Suprapubic skin (tissue), 3 donors: ENCODE data around the gene ERBB3.

Experiments used
- POLR2A ChIP-seq, 2 donors: fragments of 450-650 bp; IDR thresholded peaks; one replicate each; pipeline ENCODE4 v1.6.1; 2017; ENCODE audit warnings: antibody characterized with exemption in 2 of 2, mild to moderate bottlenecking in 2 of 2, moderate library complexity in 2 of 2
- TF ChIP-seq, protein P1 (sequence below), 2 donors: fragments of 200-600 bp in 1 of 2; fragments of 450-650 bp in 1 of 2; sonication (generic) in 1 of 2; IDR thresholded peaks; one replicate each; pipeline ENCODE4 v1.5.1; 2016 to 2019; ENCODE audit warnings: antibody characterized with exemption in 2 of 2, mild to moderate bottlenecking in 1 of 2, moderate library complexity in 1 of 2

DNA sequence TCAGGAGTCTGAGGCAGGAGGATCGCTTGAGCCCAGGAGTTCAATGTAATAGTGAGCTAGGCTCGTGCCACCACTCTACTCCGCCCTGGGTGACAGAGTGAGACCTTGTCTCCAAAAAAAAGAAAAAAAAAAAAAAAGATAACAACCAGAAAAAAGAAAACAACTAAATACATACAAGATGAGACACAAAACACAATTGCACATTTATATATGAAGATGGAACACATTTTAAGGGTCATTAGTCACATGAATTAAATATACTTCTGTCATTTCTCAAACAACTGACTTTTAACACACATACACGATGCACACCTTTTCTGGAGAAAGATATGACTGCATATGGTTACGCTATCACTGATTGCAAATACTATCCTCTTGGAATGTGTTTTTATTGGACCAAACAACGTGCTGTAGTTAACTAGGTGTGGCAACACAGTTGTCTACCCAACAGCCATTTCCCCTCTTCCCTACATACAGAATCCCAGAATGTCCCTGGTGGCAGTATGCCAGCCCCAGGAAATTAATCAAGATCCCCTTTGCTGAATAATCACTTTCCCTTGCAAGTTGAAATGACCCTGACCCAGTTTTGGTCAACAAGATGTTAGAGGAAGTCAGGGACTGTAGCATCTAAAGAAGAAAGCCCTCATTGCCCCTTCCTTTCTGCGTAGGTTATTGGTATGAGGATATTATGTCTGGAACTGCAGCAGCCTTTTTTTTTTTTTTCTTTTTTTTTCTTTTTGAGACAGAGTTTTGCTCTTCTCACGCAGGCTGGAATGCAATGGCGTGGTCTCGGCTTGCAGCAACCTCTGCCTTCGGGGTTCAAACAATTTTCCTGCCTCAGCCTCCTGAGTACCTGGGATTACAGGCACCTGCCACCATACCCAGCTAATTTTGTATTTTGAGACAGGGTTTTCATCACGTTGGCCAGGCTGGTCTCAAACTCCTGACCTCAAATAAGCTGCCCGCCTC lies 66.8 kb downstream of the ERBB3 start:
- TF ChIP-seq, protein P1, sequence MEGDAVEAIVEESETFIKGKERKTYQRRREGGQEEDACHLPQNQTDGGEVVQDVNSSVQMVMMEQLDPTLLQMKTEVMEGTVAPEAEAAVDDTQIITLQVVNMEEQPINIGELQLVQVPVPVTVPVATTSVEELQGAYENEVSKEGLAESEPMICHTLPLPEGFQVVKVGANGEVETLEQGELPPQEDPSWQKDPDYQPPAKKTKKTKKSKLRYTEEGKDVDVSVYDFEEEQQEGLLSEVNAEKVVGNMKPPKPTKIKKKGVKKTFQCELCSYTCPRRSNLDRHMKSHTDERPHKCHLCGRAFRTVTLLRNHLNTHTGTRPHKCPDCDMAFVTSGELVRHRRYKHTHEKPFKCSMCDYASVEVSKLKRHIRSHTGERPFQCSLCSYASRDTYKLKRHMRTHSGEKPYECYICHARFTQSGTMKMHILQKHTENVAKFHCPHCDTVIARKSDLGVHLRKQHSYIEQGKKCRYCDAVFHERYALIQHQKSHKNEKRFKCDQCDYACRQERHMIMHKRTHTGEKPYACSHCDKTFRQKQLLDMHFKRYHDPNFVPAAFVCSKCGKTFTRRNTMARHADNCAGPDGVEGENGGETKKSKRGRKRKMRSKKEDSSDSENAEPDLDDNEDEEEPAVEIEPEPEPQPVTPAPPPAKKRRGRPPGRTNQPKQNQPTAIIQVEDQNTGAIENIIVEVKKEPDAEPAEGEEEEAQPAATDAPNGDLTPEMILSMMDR (IDR thresholded peaks at IDR 0.05): no peak
- no peak for TF ChIP-seq POLR2A (IDR thresholded peaks at IDR 0.05)
